HepG2 (cell line): Measurements from ENCODE around the gene POLR1E. TPM values are rescaled to one million over a fixed set of nuclear protein-coding genes. Genes with fewer than 3 reads are reported as not detected.

ENCODE experiments used
- FOXO1 ChIP-seq: sonication (generic); formaldehyde crosslinking; IDR thresholded peaks from 2 replicates; pipeline ENCODE4 v1.4.0; 2020; ENCODE audit warnings: missing genetic modification reagents
- FUBP1 ChIP-seq: sonication (generic); formaldehyde crosslinking; IDR thresholded peaks from 2 replicates; pipeline ENCODE4 v1.5.1; 2020; ENCODE audit warnings: missing genetic modification reagents, mild to moderate bottlenecking, borderline replicate concordance
- GATAD1 ChIP-seq: IDR thresholded peaks from 2 replicates; pipeline ENCODE4 v1.6.1; 2016; ENCODE audit warnings: missing genetic modification reagents, missing compliant biosample characterization
- GMEB2 ChIP-seq: IDR thresholded peaks from 2 replicates; pipeline ENCODE4 v1.6.1; 2016; ENCODE audit warnings: missing biosample characterization, missing genetic modification reagents, low read depth
- HES4 ChIP-seq: sonication (generic); formaldehyde crosslinking; IDR thresholded peaks from 2 replicates; pipeline ENCODE4 v1.9.0; 2021; ENCODE audit warnings: mild to moderate bottlenecking, missing genetic modification reagents, borderline replicate concordance
- HMG20A ChIP-seq: IDR thresholded peaks from 2 replicates; pipeline ENCODE4 v1.6.1; 2016; ENCODE audit warnings: borderline replicate concordance
- HMGXB4 ChIP-seq, 2 experiments: sonication (generic) in 1 of 2; formaldehyde crosslinking in 1 of 2; IDR thresholded peaks; 2 replicates each; pipeline versions ENCODE4 v1.4.0 to v1.6.1; 2018 to 2020; ENCODE audit warnings: missing genetic modification reagents in 2 of 2, borderline replicate concordance in 1 of 2, low read depth in 1 of 2, mild to moderate bottlenecking in 1 of 2, missing biosample characterization in 1 of 2
- HOXA9 ChIP-seq: sonication (generic); formaldehyde crosslinking; IDR thresholded peaks from 2 replicates; pipeline ENCODE4 v1.8.1; 2022; ENCODE audit warnings: missing genetic modification reagents, mild to moderate bottlenecking, moderate library complexity, borderline replicate concordance
- KLF16 ChIP-seq, 2 experiments: sonication (generic) in 1 of 2; formaldehyde crosslinking in 1 of 2; IDR thresholded peaks; 2 replicates each; pipeline versions ENCODE4 v1.6.1 to v1.8.0; 2016 to 2023; ENCODE audit warnings: missing genetic modification reagents in 2 of 2, missing compliant biosample characterization in 1 of 2
- MIER3 ChIP-seq: IDR thresholded peaks from 2 replicates; pipeline ENCODE4 v1.6.1; 2016; ENCODE audit warnings: missing compliant biosample characterization, borderline replicate concordance
- PTBP1 ChIP-seq: fragments of 200-400 bp; formaldehyde crosslinking; IDR thresholded peaks from 2 replicates; pipeline ENCODE4 v1.6.1; 2018; ENCODE audit warnings: low read length, low read depth; ENCODE audit not compliant: poor library complexity, severe bottlenecking
- RBFOX2 ChIP-seq: fragments of 200-400 bp; formaldehyde crosslinking; IDR thresholded peaks from 2 replicates; pipeline ENCODE4 v1.6.1; 2017; ENCODE audit warnings: low read depth, mild to moderate bottlenecking, low read length
- ZNF124 ChIP-seq: sonication (generic); formaldehyde crosslinking; IDR thresholded peaks from 2 replicates; pipeline ENCODE4 v1.4.0; 2020; ENCODE audit warnings: missing genetic modification reagents
- ZNF235 ChIP-seq: sonication (generic); formaldehyde crosslinking; IDR thresholded peaks from 2 replicates; pipeline ENCODE4 v1.8.1; 2023; ENCODE audit warnings: mild to moderate bottlenecking, missing genetic modification reagents, borderline replicate concordance
- ZNF280B ChIP-seq: sonication (generic); formaldehyde crosslinking; IDR thresholded peaks from 2 replicates; pipeline ENCODE4 v1.5.0; 2020; ENCODE audit warnings: missing genetic modification reagents, mild to moderate bottlenecking, borderline replicate concordance
- ZNF446 ChIP-seq: sonication (generic); formaldehyde crosslinking; IDR thresholded peaks from 2 replicates; pipeline ENCODE4 v1.5.0; 2020; ENCODE audit warnings: mild to moderate bottlenecking, missing genetic modification reagents
- ZNF670 ChIP-seq: sonication (generic); formaldehyde crosslinking; IDR thresholded peaks from 2 replicates; pipeline ENCODE4 v1.8.0; 2022; ENCODE audit warnings: mild to moderate bottlenecking, missing genetic modification reagents, borderline replicate concordance
- ZNF709 ChIP-seq: sonication (generic); formaldehyde crosslinking; IDR thresholded peaks from 2 replicates; pipeline ENCODE4 v1.5.0; 2020; ENCODE audit warnings: mild to moderate bottlenecking, missing genetic modification reagents
- ZNF816 ChIP-seq: sonication (generic); formaldehyde crosslinking; IDR thresholded peaks from 2 replicates; pipeline ENCODE4 v1.8.0; 2022; ENCODE audit warnings: missing genetic modification reagents, mild to moderate bottlenecking, borderline replicate concordance
- polyA plus RNA-seq, 8 experiments: library from polyadenylated mRNA; depleted of rRNA in 3 of 8; stranded (reverse) in 7 of 8; unstranded in 1 of 8; fragments of >200 nt; fragmentation: Illumina TruSeq in 4 of 8; extraction: Trizol in 4 of 8; gene quantifications; 2 replicates each; pipeline versions ENCODE4 v1.2.1 to v1.2.3, GENCODE V29; 2011 to 2016; ENCODE audit warnings: low read depth in 4 of 8, missing spikeins in 1 of 8, mixed read lengths in 1 of 8; ENCODE audit not compliant: insufficient read depth in 1 of 8
- total RNA-seq, 5 experiments: library from RNA; depleted of rRNA; stranded (reverse); fragments of >200 nt; fragmentation: Illumina TruSeq; extraction: Trizol; gene quantifications; 2 replicates each; pipeline ENCODE4 v1.2.3, GENCODE V29; 2016; ENCODE audit warnings: low read depth in 1 of 5

The POLR1E gene
- total and polyA plus RNA-seq, 2 of the 13 experiments (the other 11 are each of a cell fraction or from before 2014, with no cell fraction given) = 23.0 to 37.8 TPM

- TF ChIP-seq ZNF670 (CRISPR knock-in tag) (no peak; the same call in none of the 2 replicates), GMEB2 (CRISPR knock-in tag) (no peak), ZNF235 (CRISPR knock-in tag) (no peak), ZNF280B (CRISPR knock-in tag) (peak; percentile 54), HMG20A (CRISPR knock-in tag) (no peak), HES4 (CRISPR knock-in tag) (0 out of 2 replicates have a peak, but pooled peaks have one; percentile 35), HMGXB4 (CRISPR knock-in tag; IDR thresholded peaks at IDR 0.05; ENCODE audit: borderline replicate concordance in 1 of 2, low read depth in 1 of 2) (peak; percentile 26 to 31; a peak in 2 of 4 replicates), FOXO1 (CRISPR knock-in tag) (peak; percentile 9; the same call in 1 of the 2 replicates), KLF16 (CRISPR knock-in tag; IDR thresholded peaks at IDR 0.05) (peak in 1 of 2 experiments; percentile 32; a peak in 1 of 4 replicates), RBFOX2 (peak; percentile 73), ZNF816 (CRISPR knock-in tag) (peak; percentile 34; the same call in 1 of the 2 replicates), ZNF124 (CRISPR knock-in tag) (0 out of 2 replicates have a peak, but pooled peaks have one; percentile 5), PTBP1 (peak; percentile 49), HOXA9 (CRISPR knock-in tag) (no peak), MIER3 (CRISPR knock-in tag) (0 out of 2 replicates have a peak, but pooled peaks have one; percentile 16), GATAD1 (CRISPR knock-in tag) (no peak), FUBP1 (no peak), ZNF709 (CRISPR knock-in tag) (no peak), ZNF446 (peak; percentile 72; the same call in 1 of the 2 replicates)
These were observed 19.6 kb upstream of the POLR1E start (continued) for GRCh38 chr9:37466037-37466709.
